Neuronal stem cell (in vitro differentiated cells): ENCODE data around the gene ST7.

ENCODE experiments used
- DNase-seq: peaks from one replicate; pipeline ENCODE4 v3.0.0-alpha.2; 2013; ENCODE audit warnings: low spot score
- H2AFZ ChIP-seq: one replicate; pipeline ENCODE4 v1.6.1; 2013; ENCODE audit warnings: mild to moderate bottlenecking, low read length, inconsistent platforms
- H2AK5ac ChIP-seq: 2 replicates; pipeline ENCODE4 v1.6.1; 2013; ENCODE audit warnings: low read depth, mild to moderate bottlenecking, inconsistent platforms, low read length, moderate library complexity, mixed read lengths
- H2BK120ac ChIP-seq: 2 replicates; pipeline ENCODE4 v1.6.1; 2013; ENCODE audit warnings: low read depth, mild to moderate bottlenecking, inconsistent platforms, low read length, moderate library complexity, mixed read lengths
- H2BK12ac ChIP-seq: one replicate; pipeline ENCODE4 v1.6.1; 2013; ENCODE audit warnings: low read length, inconsistent platforms
- H2BK15ac ChIP-seq: 2 replicates; pipeline ENCODE4 v1.6.1; 2013; ENCODE audit warnings: mild to moderate bottlenecking, low read length, inconsistent platforms, mixed read lengths
- H2BK5ac ChIP-seq: one replicate; pipeline ENCODE4 v1.6.1; 2013; ENCODE audit warnings: inconsistent platforms, mild to moderate bottlenecking, low read length, moderate library complexity
- H3K14ac ChIP-seq: one replicate; pipeline ENCODE4 v1.6.1; 2013; ENCODE audit warnings: low read length, inconsistent platforms
- H3K18ac ChIP-seq: 2 replicates; pipeline ENCODE4 v1.6.1; 2013; ENCODE audit warnings: low read length, inconsistent platforms
- H3K23ac ChIP-seq: 2 replicates; pipeline ENCODE4 v1.6.1; 2013; ENCODE audit warnings: low read depth, mild to moderate bottlenecking, mixed read lengths, low read length, inconsistent platforms; ENCODE audit not compliant: poor library complexity
- H3K27ac ChIP-seq: replicated peaks from 3 replicates; pipeline ENCODE4 v1.5.1; 2013; ENCODE audit warnings: low read length, inconsistent platforms
- H3K27me3 ChIP-seq, 3 experiments: 2 replicates each; pipeline ENCODE4 v1.6.1; 2013; ENCODE audit warnings: low read length in 3 of 3, mild to moderate bottlenecking in 2 of 3, inconsistent platforms in 1 of 3, low read depth in 1 of 3, mixed read lengths in 1 of 3, moderate library complexity in 1 of 3; ENCODE audit not compliant: control insufficient read depth in 3 of 3, insufficient read depth in 3 of 3
- H3K36me3 ChIP-seq, 2 donors: replicated peaks in 1 of 2; 2 replicates each; pipeline ENCODE4 v1.6.1; 2013; ENCODE audit warnings: low read length in 2 of 2; ENCODE audit not compliant: control insufficient read depth in 2 of 2, insufficient read depth in 2 of 2
- H3K4ac ChIP-seq: 2 replicates; pipeline ENCODE4 v1.6.1; 2013; ENCODE audit warnings: inconsistent platforms, mild to moderate bottlenecking, low read length, moderate library complexity
- H3K4me1 ChIP-seq, 2 donors: 1 replicate in 1 of 2; 2 replicates in 1 of 2; pipeline ENCODE4 v1.6.1; 2013; ENCODE audit warnings: low read length in 2 of 2, low read depth in 1 of 2; ENCODE audit not compliant: control insufficient read depth in 2 of 2, insufficient read depth in 1 of 2
- H3K4me2 ChIP-seq: one replicate; pipeline ENCODE4 v1.6.1; 2013; ENCODE audit warnings: mild to moderate bottlenecking, low read length, inconsistent platforms; ENCODE audit not compliant: insufficient read depth, poor library complexity, severe bottlenecking
- H3K4me3 ChIP-seq, 2 donors: 2 replicates each; pipeline ENCODE4 v1.5.1; 2013; ENCODE audit warnings: low read length in 2 of 2, mild to moderate bottlenecking in 2 of 2, inconsistent platforms in 1 of 2, moderate library complexity in 1 of 2
- H3K79me1 ChIP-seq: one replicate; pipeline ENCODE4 v1.6.1; 2013; ENCODE audit warnings: low read depth, mild to moderate bottlenecking, inconsistent platforms, low read length, moderate library complexity
- H3K9ac ChIP-seq: one replicate; pipeline ENCODE4 v1.6.1; 2013; ENCODE audit warnings: mild to moderate bottlenecking, low read depth, low read length, inconsistent platforms; ENCODE audit not compliant: poor library complexity
- H3K9me3 ChIP-seq, 2 donors: replicated peaks in 1 of 2; 2 replicates each; pipeline versions ENCODE3 to v1.6.1; 2013; ENCODE audit warnings: low read length in 2 of 2, mild to moderate bottlenecking in 2 of 2, inconsistent platforms in 1 of 2, low read depth in 1 of 2, mixed read lengths in 1 of 2, moderate library complexity in 1 of 2; ENCODE audit not compliant: control insufficient read depth in 2 of 2, insufficient read depth in 1 of 2
- H4K8ac ChIP-seq: one replicate; pipeline ENCODE4 v1.6.1; 2013; ENCODE audit warnings: low read depth, mild to moderate bottlenecking, inconsistent platforms, low read length, moderate library complexity
- H4K91ac ChIP-seq: one replicate; pipeline ENCODE4 v1.6.1; 2013; ENCODE audit warnings: low read length, low read depth, mild to moderate bottlenecking, inconsistent platforms; ENCODE audit not compliant: poor library complexity
- WGBS, 2 donors: extraction: QIAGEN DNeasy Blood & Tissue Kit; methylation state at CpG; one replicate each; pipeline ENCODE4 v1.1.7; 2013; ENCODE audit warnings: missing lambda C conversion rate in 2 of 2, mixed read lengths in 1 of 2; ENCODE audit not compliant: insufficient read length in 2 of 2, insufficient replicate concordance in 1 of 2; ENCODE audit errors: extremely low coverage in 2 of 2; 5-methylcytosine and 5-hydroxymethylcytosine counted together

ST7 gene

DNA sequence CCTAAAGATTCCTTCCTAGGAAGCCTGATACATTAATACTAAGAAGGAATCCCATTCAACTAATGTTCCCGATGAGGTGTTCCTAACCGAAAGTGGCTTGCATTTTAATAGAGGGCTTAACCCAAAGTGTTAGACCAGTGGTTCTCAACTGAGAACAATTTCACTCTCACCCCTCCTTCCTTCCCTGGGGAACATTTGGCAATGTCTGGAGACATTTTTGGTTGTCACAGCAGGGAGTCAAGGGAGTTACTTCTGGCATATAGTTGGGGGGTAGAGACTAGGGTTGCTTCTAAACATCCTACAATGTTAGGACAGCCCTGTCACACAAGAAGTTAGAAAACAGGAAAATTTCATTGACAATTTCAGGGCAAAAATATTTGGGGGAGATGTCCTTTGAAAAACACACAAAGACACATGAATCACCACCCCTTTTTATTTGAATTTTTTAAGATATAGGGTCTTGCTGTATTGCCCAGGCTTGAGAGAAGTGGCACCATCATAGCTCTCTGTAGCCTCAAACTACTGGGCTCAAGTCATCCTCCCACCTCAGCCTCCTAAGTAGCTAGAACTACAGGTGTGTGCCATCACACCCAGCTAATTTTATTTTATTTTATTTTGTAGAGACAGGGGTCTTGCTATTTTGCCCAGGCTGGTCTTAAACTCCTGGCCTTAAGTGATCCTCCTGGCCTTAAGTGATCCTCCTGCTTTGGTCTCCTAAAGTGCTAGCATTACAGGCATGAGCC, 318.9 kb downstream of the ST7 start:
- Histone ChIP-seq H3K9me3 (no peaks in the 10 kb centered on the region), H3K4me3 (no peak overlapping the region), H2AK5ac (no peak overlapping the region), H3K23ac (no peak overlapping the region), H4K91ac (no peak overlapping the region), H4K8ac (no peak overlapping the region), H3K18ac (no peak overlapping the region), H2BK12ac (no peak overlapping the region), H3K4me2 (no peak overlapping the region), H3K79me1 (no peaks in the 10 kb centered on the region), H3K27ac (no peak overlapping the region), H2BK120ac (no peak overlapping the region), H2BK15ac (no peak overlapping the region), H2BK5ac (no peak overlapping the region), H3K27me3 (peaks cover 0 to 15% (median 0%) of the 10 kb centered on the region in 3 experiments), H3K9ac (no peak overlapping the region), H3K4ac (no peak overlapping the region), H2AFZ (no peak overlapping the region), H3K14ac (no peak overlapping the region), H3K4me1 (no peaks in the 10 kb centered on the region), H3K36me3 (no peaks in the 10 kb centered on the region)
- DNase-seq = no peak
- no CpG with 5 or more reads among the region's 2 CpGs for WGBS, 2 donors

DNA sequence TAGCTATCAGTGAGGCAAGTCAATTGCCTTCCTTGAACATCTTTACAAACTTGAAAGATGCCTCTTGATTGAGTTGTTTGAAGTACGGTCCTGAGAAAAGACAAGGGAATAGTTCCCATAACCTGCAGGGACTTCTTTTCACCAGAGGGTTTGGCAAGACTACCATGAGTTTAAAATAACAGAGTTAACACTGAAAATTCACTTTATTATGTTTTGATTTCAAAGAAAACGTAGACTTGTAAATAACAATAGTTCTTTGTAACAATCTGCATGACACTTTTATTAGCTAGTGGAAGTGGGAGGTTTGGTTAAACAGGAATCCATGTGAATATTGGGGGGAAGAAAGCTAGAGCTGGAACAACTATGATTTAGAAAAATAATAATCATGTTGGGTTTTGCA, 320.0 kb downstream of the ST7 start:
- Histone ChIP-seq H2BK12ac (no peak overlapping the region), H2BK5ac (no peak overlapping the region), H3K23ac (no peak overlapping the region), H3K9ac (no peak overlapping the region), H2AFZ (no peak overlapping the region), H3K18ac (no peak overlapping the region), H2BK120ac (no peak overlapping the region), H3K4ac (no peak overlapping the region), H3K79me1 (no peaks in the 10 kb centered on the region), H3K4me1 (no peaks in the 10 kb centered on the region), H3K27ac (no peak overlapping the region), H2AK5ac (no peak overlapping the region), H3K14ac (no peak overlapping the region), H4K91ac (no peak overlapping the region), H3K4me2 (no peak overlapping the region), H3K27me3 (peaks cover 0 to 24% (median 2%) of the 10 kb centered on the region in 3 experiments), H3K9me3 (no peaks in the 10 kb centered on the region), H3K4me3 (no peak overlapping the region), H3K36me3 (no peaks in the 10 kb centered on the region), H4K8ac (no peak overlapping the region), H2BK15ac (no peak overlapping the region)
- no peak for DNase-seq
- no CpG with 5 or more reads among the region's 2 CpGs for WGBS, 2 donors

DNA sequence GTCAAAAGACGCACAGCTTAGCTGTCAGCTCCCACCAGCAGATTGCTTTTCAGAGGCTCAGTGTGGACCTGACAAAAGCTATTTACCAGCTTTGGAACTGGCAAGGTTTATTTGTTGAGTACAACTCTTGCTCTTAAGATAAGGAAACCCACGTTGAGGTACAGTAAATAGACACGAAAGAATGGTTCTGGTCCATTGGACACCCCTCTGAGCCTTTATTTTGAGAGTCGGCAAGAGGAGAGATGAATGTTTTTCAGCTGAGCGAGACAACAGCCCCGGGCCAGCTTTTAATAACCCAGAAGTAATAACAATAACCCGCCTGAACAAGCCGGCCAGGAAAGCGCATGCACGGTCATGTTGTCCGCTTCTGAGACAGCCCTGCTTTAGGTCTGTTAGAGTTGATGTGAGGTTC, 320.5 kb downstream of the ST7 start:
- Histone ChIP-seq H3K9me3 (no peaks in the 10 kb centered on the region), H3K4me1 (no peaks in the 10 kb centered on the region), H2BK12ac (no peak overlapping the region), H3K9ac (no peak overlapping the region), H3K27ac (no peak overlapping the region), H3K4me3 (no peak overlapping the region), H3K4me2 (no peak overlapping the region), H3K79me1 (no peaks in the 10 kb centered on the region), H2BK15ac (no peak overlapping the region), H3K4ac (no peak overlapping the region), H4K8ac (no peak overlapping the region), H3K23ac (no peak overlapping the region), H4K91ac (no peak overlapping the region), H2BK5ac (no peak overlapping the region), H2BK120ac (no peak overlapping the region), H2AFZ (peak overlapping the region; percentile 34), H3K36me3 (no peaks in the 10 kb centered on the region), H2AK5ac (no peak overlapping the region), H3K27me3 (peaks cover 0 to 26% (median 2%) of the 10 kb centered on the region in 3 experiments), H3K18ac (no peak overlapping the region), H3K14ac (no peak overlapping the region)
- no CpG with 5 or more reads among the region's 11 CpGs for WGBS, 2 donors
- DNase-seq = no peak

DNA sequence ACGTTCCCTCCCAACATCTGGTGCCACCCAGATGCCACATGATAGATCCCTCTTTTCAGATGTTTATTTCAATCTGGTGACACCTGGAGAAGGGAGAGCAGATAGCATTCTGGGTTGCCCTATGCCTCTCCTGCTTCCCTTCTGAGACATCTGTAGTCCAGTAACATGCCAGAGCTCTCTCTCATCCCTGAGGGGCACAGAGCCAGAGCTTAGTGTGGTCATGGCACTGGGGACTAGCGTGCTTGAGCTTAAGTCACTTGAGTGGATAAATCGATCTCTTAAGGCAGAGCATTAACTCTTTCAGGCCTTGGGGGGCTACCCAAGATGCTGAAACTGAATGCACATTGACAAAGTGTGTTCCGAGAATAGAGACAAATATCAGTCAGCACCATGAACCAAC, 321.6 kb downstream of the ST7 start:
- no CpG with 5 or more reads among the region's 4 CpGs for WGBS, 2 donors
- no peaks in the 10 kb centered on the region for H3K4me1 ChIP-seq

More for the DNA sequence above, 321.6 kb downstream of the ST7 start:
- Histone ChIP-seq H3K23ac (no peak overlapping the region), H2AFZ (no peak overlapping the region), H4K8ac (no peak overlapping the region), H2BK120ac (no peak overlapping the region), H2BK5ac (no peak overlapping the region), H4K91ac (no peak overlapping the region), H3K14ac (no peak overlapping the region), H3K4me3 (no peak overlapping the region), H2BK15ac (no peak overlapping the region), H3K27me3 (peaks cover 0 to 30% (median 2%) of the 10 kb centered on the region in 3 experiments), H3K9me3 (no peaks in the 10 kb centered on the region), H3K18ac (no peak overlapping the region), H3K9ac (no peak overlapping the region), H3K79me1 (no peaks in the 10 kb centered on the region), H3K27ac (no peak overlapping the region), H3K36me3 (no peaks in the 10 kb centered on the region), H2AK5ac (no peak overlapping the region), H2BK12ac (no peak overlapping the region), H3K4ac (no peak overlapping the region), H3K4me2 (no peak overlapping the region)
- no peak for DNase-seq
